Measurements from ENCODE around the gene BLNK.

DNA sequence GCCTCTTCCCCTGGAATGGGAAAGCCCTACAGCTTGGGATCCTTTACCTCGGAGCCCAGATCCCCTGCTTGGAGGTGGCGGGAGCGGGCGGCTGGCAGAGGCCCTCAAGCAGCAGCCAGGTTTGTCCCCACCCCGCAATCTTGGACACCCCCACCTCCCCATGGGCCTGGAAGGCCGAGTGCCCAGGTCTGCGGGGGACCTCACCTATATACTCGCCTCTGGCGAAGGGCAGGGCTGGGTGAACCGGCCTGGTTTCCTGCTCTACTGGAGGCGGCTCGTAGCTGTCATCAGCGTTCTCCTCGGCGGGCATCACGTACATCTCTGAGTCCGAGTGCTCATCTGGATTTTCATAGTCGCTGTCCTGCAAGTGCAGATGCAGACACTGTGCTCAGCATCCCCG is 44.2 kb downstream of the BLNK start:
- TF ChIP-seq, protein P1, sequence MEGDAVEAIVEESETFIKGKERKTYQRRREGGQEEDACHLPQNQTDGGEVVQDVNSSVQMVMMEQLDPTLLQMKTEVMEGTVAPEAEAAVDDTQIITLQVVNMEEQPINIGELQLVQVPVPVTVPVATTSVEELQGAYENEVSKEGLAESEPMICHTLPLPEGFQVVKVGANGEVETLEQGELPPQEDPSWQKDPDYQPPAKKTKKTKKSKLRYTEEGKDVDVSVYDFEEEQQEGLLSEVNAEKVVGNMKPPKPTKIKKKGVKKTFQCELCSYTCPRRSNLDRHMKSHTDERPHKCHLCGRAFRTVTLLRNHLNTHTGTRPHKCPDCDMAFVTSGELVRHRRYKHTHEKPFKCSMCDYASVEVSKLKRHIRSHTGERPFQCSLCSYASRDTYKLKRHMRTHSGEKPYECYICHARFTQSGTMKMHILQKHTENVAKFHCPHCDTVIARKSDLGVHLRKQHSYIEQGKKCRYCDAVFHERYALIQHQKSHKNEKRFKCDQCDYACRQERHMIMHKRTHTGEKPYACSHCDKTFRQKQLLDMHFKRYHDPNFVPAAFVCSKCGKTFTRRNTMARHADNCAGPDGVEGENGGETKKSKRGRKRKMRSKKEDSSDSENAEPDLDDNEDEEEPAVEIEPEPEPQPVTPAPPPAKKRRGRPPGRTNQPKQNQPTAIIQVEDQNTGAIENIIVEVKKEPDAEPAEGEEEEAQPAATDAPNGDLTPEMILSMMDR (conservative IDR thresholded peaks at IDR 0.05; ENCODE audit: low read depth, low read length), result no peak
- no peak for TF ChIP-seq EZH2 (IDR thresholded peaks at IDR 0.05; ENCODE audit: borderline replicate concordance, low read depth, low read length, poor library complexity, severe bottlenecking)

All from A673 (cell line).